H1 (cell line): ENCODE results near the gene APOL2. TPM values are rescaled to one million over a fixed set of nuclear protein-coding genes. Genes with fewer than 3 reads are reported as not detected.

ENCODE experiments used
- CTCF ChIA-PET: fragments of 300-600 bp; sonication (Branson Sonifier 250); formaldehyde crosslinking; loops from one replicate; lab custom pipeline; 2021; ENCODE audit not compliant: partially characterized antibody; lab: Charles Lee
- POLR2A ChIA-PET: fragments of 300-600 bp; sonication (Branson Sonifier 250); formaldehyde crosslinking; loops from one replicate; lab custom pipeline; 2021; ENCODE audit warnings: inconsistent platforms; ENCODE audit not compliant: partially characterized antibody; lab: Charles Lee
- DNase-seq, 2 experiments: peaks; one replicate each; pipeline versions ENCODE4 v3.0.0 to v3.0.0-alpha.2; 2010 to 2022; ENCODE audit warnings: low spot score in 2 of 2, low read depth in 1 of 2, mixed read lengths in 1 of 2
- FAIRE-seq: peaks from 2 replicates; lab custom pipeline; 2011; peaks lifted over from hg19 to GRCh38; lab: Jason Lieb, UNC
- H2AFZ ChIP-seq: 2 replicates; pipeline ENCODE4 v1.8.1; 2012; ENCODE audit warnings: low read length, inconsistent platforms
- H2AK5ac ChIP-seq: 2 replicates; pipeline ENCODE4 v1.6.1; 2013; ENCODE audit warnings: low read depth, low read length
- H2BK120ac ChIP-seq: replicated peaks from 2 replicates; pipeline ENCODE3; 2013; ENCODE audit warnings: low read depth, low read length, inconsistent platforms
- H2BK12ac ChIP-seq: 2 replicates; pipeline ENCODE4 v1.6.1; 2013; ENCODE audit warnings: low read depth, low read length
- H2BK15ac ChIP-seq: 2 replicates; pipeline ENCODE4 v1.6.1; 2013; ENCODE audit warnings: low read length
- H2BK20ac ChIP-seq: 2 replicates; pipeline ENCODE4 v1.6.1; 2013; ENCODE audit warnings: low read length
- H2BK5ac ChIP-seq: 2 replicates; pipeline ENCODE4 v1.6.1; 2013; ENCODE audit warnings: low read depth, low read length
- H3K14ac ChIP-seq: 2 replicates; pipeline ENCODE4 v1.6.1; 2013; ENCODE audit warnings: inconsistent platforms; ENCODE audit not compliant: insufficient read length
- H3K18ac ChIP-seq: 2 replicates; pipeline ENCODE4 v1.6.1; 2013; ENCODE audit warnings: low read length; ENCODE audit errors: extremely low read depth
- H3K23ac ChIP-seq: 2 replicates; pipeline ENCODE4 v1.6.1; 2013; ENCODE audit warnings: inconsistent platforms; ENCODE audit not compliant: insufficient read length
- H3K23me2 ChIP-seq: 2 replicates; pipeline ENCODE4 v1.6.1; 2013; ENCODE audit warnings: low read depth, low read length
- H3K27ac ChIP-seq: 2 replicates; pipeline ENCODE4 v1.6.1; 2011; ENCODE audit warnings: low read depth, low read length, inconsistent platforms
- H3K27me3 ChIP-seq, 4 experiments: replicated peaks in 1 of 4; 1 replicate in 1 of 4; 2 replicates in 3 of 4; pipeline versions ENCODE4 v1.6.1 to v1.8.1; 2011 to 2013; ENCODE audit warnings: low read length in 3 of 4, mild to moderate bottlenecking in 3 of 4, inconsistent platforms in 2 of 4, mixed read lengths in 2 of 4, moderate library complexity in 1 of 4; ENCODE audit not compliant: control insufficient read depth in 3 of 4, insufficient read depth in 3 of 4; ENCODE audit errors: extremely low read depth in 1 of 4
- H3K36me3 ChIP-seq, 4 experiments: 2 replicates each; pipeline versions ENCODE4 v1.6.1 to v1.8.1; 2011 to 2013; ENCODE audit warnings: mild to moderate bottlenecking in 4 of 4, low read length in 3 of 4, moderate library complexity in 2 of 4, control low read depth in 1 of 4, inconsistent platforms in 1 of 4; ENCODE audit not compliant: insufficient read depth in 4 of 4, control insufficient read depth in 2 of 4
- H3K4ac ChIP-seq: replicated peaks from 2 replicates; pipeline ENCODE3; 2013; ENCODE audit warnings: low read length, low read depth, mixed read lengths, inconsistent platforms; ENCODE audit not compliant: insufficient read length
- H3K4me1 ChIP-seq, 4 experiments: replicated peaks in 1 of 4; 1 replicate in 1 of 4; 2 replicates in 3 of 4; pipeline versions ENCODE4 v1.6.1 to v1.8.1; 2011 to 2013; ENCODE audit warnings: low read length in 3 of 4, inconsistent platforms in 2 of 4, mixed read lengths in 1 of 4; ENCODE audit not compliant: insufficient read depth in 4 of 4, control insufficient read depth in 3 of 4
- H3K4me2 ChIP-seq, 2 experiments: 2 replicates each; pipeline versions ENCODE4 v1.6.1 to v1.8.1; 2011 to 2013; ENCODE audit warnings: low read depth in 2 of 2, low read length in 2 of 2, control low read depth in 1 of 2, inconsistent platforms in 1 of 2, mild to moderate bottlenecking in 1 of 2; ENCODE audit not compliant: insufficient read depth in 1 of 2
- H3K4me3 ChIP-seq, 4 experiments: fragments of 200-600, 300-600 bp in 1 of 4; sonication (generic), shearing (Covaris generic), sonication (Bioruptor Twin) in 1 of 4; 2 replicates each; pipeline versions ENCODE4 v1.5.1 to v1.8.1; 2011 to 2016; ENCODE audit warnings: low read length in 4 of 4, low read depth in 3 of 4, control low read depth in 2 of 4, inconsistent platforms in 2 of 4, mild to moderate bottlenecking in 2 of 4, mixed read lengths in 1 of 4, moderate library complexity in 1 of 4; ENCODE audit not compliant: insufficient read depth in 2 of 4; ENCODE audit errors: extremely low read depth in 1 of 4
- H3K56ac ChIP-seq: replicated peaks from 2 replicates; pipeline ENCODE3; 2013; ENCODE audit warnings: low read depth, mild to moderate bottlenecking, mixed read lengths, low read length, inconsistent platforms; ENCODE audit not compliant: insufficient read length
- H3K79me1 ChIP-seq: 2 replicates; pipeline ENCODE4 v1.6.1; 2013; ENCODE audit warnings: low read depth, low read length, control low read depth
- H3K79me2 ChIP-seq, 2 experiments: 2 replicates each; pipeline versions ENCODE4 v1.6.1 to v1.8.1; 2012 to 2013; ENCODE audit warnings: low read length in 2 of 2, mild to moderate bottlenecking in 2 of 2, inconsistent platforms in 1 of 2; ENCODE audit not compliant: insufficient read depth in 2 of 2, control insufficient read depth in 1 of 2
- H3K9ac ChIP-seq, 4 experiments: replicated peaks in 1 of 4; 1 replicate in 1 of 4; 2 replicates in 3 of 4; pipeline versions ENCODE4 v1.6.1 to v1.8.1; 2011 to 2013; ENCODE audit warnings: low read depth in 3 of 4, low read length in 3 of 4, control low read depth in 2 of 4, mild to moderate bottlenecking in 2 of 4, moderate library complexity in 2 of 4, inconsistent platforms in 1 of 4; ENCODE audit errors: extremely low read depth in 1 of 4
- H3K9me3 ChIP-seq, 2 experiments: 2 replicates each; pipeline versions ENCODE4 v1.6.1 to v1.8.1; 2012 to 2013; ENCODE audit warnings: mild to moderate bottlenecking in 2 of 2, moderate library complexity in 2 of 2, control low read depth in 1 of 2, inconsistent platforms in 1 of 2, low read depth in 1 of 2, low read length in 1 of 2, mixed read lengths in 1 of 2; ENCODE audit not compliant: insufficient read depth in 2 of 2
- H4K20me1 ChIP-seq, 2 experiments: replicated peaks in 1 of 2; 2 replicates each; pipeline versions ENCODE3 to v1.8.1; 2011 to 2013; ENCODE audit warnings: inconsistent platforms in 2 of 2, low read length in 2 of 2, mild to moderate bottlenecking in 1 of 2; ENCODE audit not compliant: insufficient read depth in 2 of 2, control insufficient read depth in 1 of 2
- H4K5ac ChIP-seq: 2 replicates; pipeline ENCODE4 v1.6.1; 2013; ENCODE audit warnings: low read length, low read depth, mixed read lengths, inconsistent platforms; ENCODE audit not compliant: insufficient read length
- H4K8ac ChIP-seq: 2 replicates; pipeline ENCODE4 v1.8.0; 2013; ENCODE audit warnings: mild to moderate bottlenecking, moderate library complexity, low read length, inconsistent platforms; ENCODE audit not compliant: insufficient read depth; ENCODE audit errors: extremely low read depth
- H4K91ac ChIP-seq: replicated peaks from 2 replicates; pipeline ENCODE3; 2013; ENCODE audit warnings: low read length, mixed read lengths, inconsistent platforms; ENCODE audit not compliant: insufficient read length
- NANOG ChIP-seq: IDR thresholded peaks from 2 replicates; pipeline ENCODE4 v1.6.1; 2011; ENCODE audit warnings: low read length, low read depth, mild to moderate bottlenecking, inconsistent platforms; ENCODE audit not compliant: insufficient read depth, poor library complexity, severe bottlenecking
- RBBP5 ChIP-seq: IDR thresholded peaks from 2 replicates; pipeline ENCODE4 v1.7.1; 2012; ENCODE audit warnings: low read depth, mild to moderate bottlenecking, inconsistent platforms, low read length, moderate library complexity, borderline replicate concordance
- SAP30 ChIP-seq: fragments of 300-600 bp; sonication (generic); IDR thresholded peaks from 2 replicates; pipeline ENCODE4 v1.7.1; 2012; ENCODE audit warnings: low read length, moderate library complexity, mild to moderate bottlenecking, inconsistent platforms; ENCODE audit not compliant: insufficient read depth, insufficient replicate concordance
- SIN3A ChIP-seq, 2 experiments: IDR thresholded peaks in 1 of 2; conservative IDR thresholded peaks in 1 of 2; 2 replicates each; pipeline ENCODE4 v1.6.1; 2011 to 2012; ENCODE audit warnings: low read length in 2 of 2, improper control_type of control experiment in 1 of 2, low read depth in 1 of 2, mild to moderate bottlenecking in 1 of 2
- USF2 ChIP-seq: IDR thresholded peaks from 2 replicates; pipeline ENCODE4 v1.6.1; 2011; ENCODE audit warnings: low read length, improper control_type of control experiment
- YY1 ChIP-seq: IDR thresholded peaks from 2 replicates; pipeline ENCODE4 v1.6.1; 2011; ENCODE audit warnings: low read depth, mild to moderate bottlenecking, low read length
- WGBS, 2 experiments: shearing (Covaris generic) in 1 of 2; methylation state at CpG; one replicate each; pipeline versions ENCODE4 v1.1.6 to v1.1.7; 2013 to 2015; ENCODE audit warnings: low lambda C conversion rate in 2 of 2, mixed read lengths in 2 of 2, inconsistent platforms in 1 of 2, low coverage in 1 of 2, missing lambda C conversion rate in 1 of 2; ENCODE audit not compliant: insufficient replicate concordance in 2 of 2, insufficient coverage in 1 of 2, insufficient read length in 1 of 2; ENCODE audit errors: extremely low coverage in 1 of 2, missing lambda C conversion rate in 1 of 2; 5-methylcytosine and 5-hydroxymethylcytosine counted together
- polyA plus RNA-seq, 7 experiments: library from polyadenylated mRNA; depleted of rRNA in 3 of 7; stranded (reverse) in 5 of 7; unstranded in 2 of 7; fragments of >200 nt in 5 of 7; fragments of 200-250 nt in 2 of 7; gene quantifications; 1 replicate in 5 of 7; 2 replicates in 1 of 7; 4 replicates in 1 of 7; pipeline versions ENCODE4 v1.2.1 to v1.2.3, GENCODE V29; 2011 to 2013; ENCODE audit warnings: missing spikeins in 2 of 7, mixed read lengths in 2 of 7
- total RNA-seq: library from RNA; stranded (reverse); fragmentation: NEBNext Ultra II Directional; extraction: Animal tissue kit (Norgen Biotek cat#: 25700); gene quantifications from 2 replicates; pipeline ENCODE4 v1.2.1, GENCODE V29; 2021

The APOL2 gene
- total and polyA plus RNA-seq, 2 of the 8 experiments (the other 6 are each of a cell fraction or from before 2014, with no cell fraction given), result 8.1 to 11.0 TPM

GRCh38 chr22:36225333-36225922 lies 13.9 kb downstream of the APOL2 start:
- H3K23ac ChIP-seq, result no peak overlapping the region
- ChIA-PET CTCF (interaction anchor here (1.0 to 1.3 kb wide), 3 partner anchors 10 to 29 kb away, joined by 3 to 4 read pairs (median 4); no protein-coding TSS in a partner anchor), POLR2A (interaction anchor here (1.0 kb wide), 1 partner anchor 9 kb away, joined by 3 read pairs; no protein-coding TSS in a partner anchor)
- peaks cover 0 to under 1% (median 0%) of the 10 kb centered on the region in 4 experiments; a peak in 3 of 8 replicates for H3K36me3 ChIP-seq
- H2BK5ac ChIP-seq, result no peak overlapping the region
- no peaks in the 10 kb centered on the region for H3K79me2 ChIP-seq
- FAIRE-seq (no peak), DNase-seq (no peak)
- no peak for TF ChIP-seq RBBP5
- no peak for TF ChIP-seq USF2
- TF ChIP-seq YY1, result no peak
- no peak for TF ChIP-seq SIN3A (conservative IDR thresholded peaks at IDR 0.05 in 1 of 2, IDR thresholded peaks at IDR 0.05 in 1 of 2; ENCODE audit: low read depth in 1 of 2, low read length in 2 of 2)
- TF ChIP-seq SAP30, result no peak
- no peak for TF ChIP-seq NANOG
- no peak overlapping the region for H2AK5ac ChIP-seq
- H4K20me1 ChIP-seq, result no peaks in the 10 kb centered on the region
- WGBS, 2 experiments, result 91% methylated on average over 9 of the region's 9 CpGs; no CpG with 5 or more reads in 1 of the 2 experiments
- H2BK15ac ChIP-seq, result no peak overlapping the region
- peaks cover 0 to 2% (median 0%) of the 10 kb centered on the region in 4 experiments; a peak in 2 of 7 replicates for H3K4me1 ChIP-seq
- H3K56ac ChIP-seq, result no peak overlapping the region
- H3K4me2 ChIP-seq, result no peak overlapping the region
- no peak overlapping the region for H2AFZ ChIP-seq
- no peak overlapping the region for H2BK120ac ChIP-seq
- no peak overlapping the region for H3K18ac ChIP-seq
- H3K4ac ChIP-seq, result no peak overlapping the region
- peaks cover 0 to 2% (median 0%) of the 10 kb centered on the region in 4 experiments; a peak in 1 of 7 replicates for H3K27me3 ChIP-seq
- no peak overlapping the region for H3K4me3 ChIP-seq
- H3K23me2 ChIP-seq, result no peaks in the 10 kb centered on the region
- no peaks in the 10 kb centered on the region for H3K79me1 ChIP-seq
- H3K14ac ChIP-seq, result no peak overlapping the region
- no peak overlapping the region for H3K27ac ChIP-seq
- no peak overlapping the region for H4K8ac ChIP-seq
- no peak overlapping the region for H2BK20ac ChIP-seq
- H4K91ac ChIP-seq, result no peak overlapping the region
- H4K5ac ChIP-seq, result no peak overlapping the region
- H3K9me3 ChIP-seq, result no peaks in the 10 kb centered on the region
- no peak overlapping the region for H2BK12ac ChIP-seq
- H3K9ac ChIP-seq, result no peak overlapping the region
